Lung (tissue), 12 donors: ENCODE data around the gene FRS2. TPM values are rescaled to one million over a fixed set of nuclear protein-coding genes. Genes with fewer than 3 reads are reported as not detected.

ENCODE experiments used
- ATAC-seq: fragments of 200-7000 bp; cut with Tn5 transposase; one replicate; pipeline ENCODE4 v1.9.1; 2020; ENCODE audit warnings: moderate number of reproducible peaks; ENCODE audit not compliant: insufficient read depth, low FRiP score
- DNase-seq, 3 donors: peaks; one replicate each; pipeline ENCODE4 v3.0.0-alpha.2; 2013 to 2017
- H3K27ac ChIP-seq, 2 donors: one replicate each; pipeline ENCODE4 v1.5.1; 2013; ENCODE audit warnings: mild to moderate bottlenecking in 2 of 2, moderate library complexity in 2 of 2, control low read depth in 1 of 2, inconsistent platforms in 1 of 2, low read depth in 1 of 2, low read length in 1 of 2
- H3K27me3 ChIP-seq, 3 donors: one replicate each; pipeline ENCODE4 v1.5.1; 2013; ENCODE audit warnings: low read length in 2 of 3; ENCODE audit not compliant: control insufficient read depth in 3 of 3, insufficient read depth in 3 of 3
- H3K36me3 ChIP-seq, 4 donors: one replicate each; pipeline ENCODE4 v1.5.1; 2013; ENCODE audit warnings: low read length in 4 of 4, mild to moderate bottlenecking in 1 of 4, moderate library complexity in 1 of 4; ENCODE audit not compliant: control insufficient read depth in 4 of 4, insufficient read depth in 4 of 4
- H3K4me1 ChIP-seq, 5 donors: one replicate each; pipeline ENCODE4 v1.5.1; 2013; ENCODE audit warnings: low read length in 5 of 5, mild to moderate bottlenecking in 2 of 5, moderate library complexity in 1 of 5; ENCODE audit not compliant: control insufficient read depth in 5 of 5, insufficient read depth in 5 of 5
- H3K4me3 ChIP-seq: one replicate; pipeline ENCODE4 v1.5.1; 2013; ENCODE audit warnings: mild to moderate bottlenecking, control low read depth, moderate library complexity
- H3K9ac ChIP-seq, 2 donors: one replicate each; pipeline ENCODE4 v1.5.1; 2013; ENCODE audit warnings: low read length in 2 of 2, control low read depth in 1 of 2; ENCODE audit not compliant: insufficient read depth in 1 of 2
- H3K9me3 ChIP-seq, 4 donors: one replicate each; pipeline ENCODE4 v1.5.1; 2013; ENCODE audit warnings: low read length in 3 of 4, mild to moderate bottlenecking in 1 of 4, moderate library complexity in 1 of 4; ENCODE audit not compliant: control insufficient read depth in 4 of 4, insufficient read depth in 3 of 4
- CTCF ChIP-seq: IDR thresholded peaks from 2 replicates; pipeline ENCODE4 v1.5.1; 2012; ENCODE audit warnings: mild to moderate bottlenecking; ENCODE audit errors: control extremely low read depth, extremely low read depth
- WGBS, 2 donors: extraction: QIAGEN DNeasy Blood & Tissue Kit; methylation state at CpG; one replicate each; pipeline ENCODE4 v1.1.7; 2013; 5-methylcytosine and 5-hydroxymethylcytosine counted together
- polyA plus RNA-seq, 2 donors: library from polyadenylated mRNA; stranded (reverse); fragments of 200-250 nt; gene quantifications; one replicate each; pipeline ENCODE4 v1.2.1, GENCODE V29; 2013
- total RNA-seq, 2 donors: library from RNA; depleted of rRNA in 1 of 2; stranded (reverse); fragments of >200 nt in 1 of 2; gene quantifications; one replicate each; pipeline ENCODE4 v1.2.1, GENCODE V29; 2014 to 2021
- donor health status: control.
- donor health status: control.
- donor health status: Bipolar disorder and iron deficiency.
- donor health status: healthy.
- donor health status: DM: yes; HTN: yes; CAD: no.

Gene FRS2
- total and polyA plus RNA-seq, 4 donors: 4.7 to 66.7 (median 20.1) TPM

- Histone ChIP-seq H3K9me3 (no peaks in the 10 kb centered on the region), H3K4me1 (peaks cover 4 to 67% (median 32%) of the 10 kb centered on the region in 5 donors), H3K9ac (no peak overlapping the region), H3K36me3 (no peaks in the 10 kb centered on the region), H3K27ac (no peak overlapping the region), H3K4me3 (no peak overlapping the region), H3K27me3 (no peaks in the 10 kb centered on the region)
- ATAC-seq (no peak), DNase-seq (no peak)
- WGBS, 2 donors: 87 to 90% methylated on average over 1 of the region's 1 CpG
- TF ChIP-seq CTCF: no peak
Observed at GRCh38 chr12:69511016-69511415, 40.8 kb downstream of the FRS2 start.

GRCh38 chr12:69511469-69512267, 41.5 kb downstream of the FRS2 start:
- 89 to 94% methylated on average over 6 of the region's 6 CpGs for WGBS, 2 donors
- H3K4me1 ChIP-seq: peaks cover 4 to 61% (median 29%) of the 10 kb centered on the region in 5 donors
- H3K9ac ChIP-seq: no peak overlapping the region
- DNase-seq (no peak), ATAC-seq (no peak)
- no peaks in the 10 kb centered on the region for H3K36me3 ChIP-seq
- no peaks in the 10 kb centered on the region for H3K9me3 ChIP-seq
- no peak for TF ChIP-seq CTCF
- H3K27ac ChIP-seq: no peak overlapping the region
- H3K4me3 ChIP-seq: no peak overlapping the region
- H3K27me3 ChIP-seq: no peaks in the 10 kb centered on the region

GRCh38 chr12:69512820-69513219, 42.6 kb downstream of the FRS2 start:
- no peak overlapping the region for H3K9ac ChIP-seq
- WGBS, 2 donors: 85 to 86% methylated on average over 2 of the region's 2 CpGs
- no peak overlapping the region for H3K27ac ChIP-seq
- no peaks in the 10 kb centered on the region for H3K36me3 ChIP-seq
- H3K4me1 ChIP-seq: peaks cover 4 to 69% (median 36%) of the 10 kb centered on the region in 5 donors
- no peaks in the 10 kb centered on the region for H3K27me3 ChIP-seq
- H3K4me3 ChIP-seq: no peak overlapping the region
- ATAC-seq: no peak
- DNase-seq: no peak
- no peaks in the 10 kb centered on the region for H3K9me3 ChIP-seq
- TF ChIP-seq CTCF: no peak
